GM21717 (cell line): ENCODE data around the gene TXNDC2.
"Not testable (repeated sequence)": the region's sequence is repeated elsewhere in the genome, so short reads cannot be mapped to it uniquely, and the experiment has no call there.

Source experiments
- ATAC-seq: cut with Tn5 transposase; IDR thresholded peaks from one replicate; pipeline ENCODE4 v1.9.1; 2021; ENCODE audit warnings: mild to moderate bottlenecking, moderate library complexity; ENCODE audit not compliant: unreplicated experiment

TXNDC2 gene

GRCh38 chr18:9912285-9912684, 26.5 kb downstream of the TXNDC2 start:
- not testable (repeated sequence) for ATAC-seq

- ATAC-seq: peak; percentile 1
These were observed 27.4 kb downstream of the TXNDC2 start for GRCh38 chr18:9913151-9913525.

- ATAC-seq: peak; percentile 79
These were observed 28.0 kb downstream of the TXNDC2 start, which contains the start of gene VAPA for GRCh38 chr18:9913526-9914333. Gene VAPA, plus strand, starts transcription at chr18:9914016. Its CDS starts 241 bp downstream, at chr18:9914257.

- ATAC-seq: peak; percentile 15
These were observed 28.5 kb downstream of the TXNDC2 start for GRCh38 chr18:9914334-9914583.

GRCh38 chr18:9914584-9915290, 29.0 kb downstream of the TXNDC2 start:
- ATAC-seq: peak; percentile 25

- ATAC-seq: no peak
These were observed 29.7 kb downstream of the TXNDC2 start for GRCh38 chr18:9915291-9916076.

GRCh38 chr18:9916077-9916639, 30.4 kb downstream of the TXNDC2 start:
- ATAC-seq: no peak

- no peak for ATAC-seq
These were observed 31.0 kb downstream of the TXNDC2 start for GRCh38 chr18:9916808-9917207.

- ATAC-seq: no peak
These were observed 32.4 kb downstream of the TXNDC2 start for GRCh38 chr18:9918016-9918680.

GRCh38 chr18:9919564-9920232, 33.9 kb downstream of the TXNDC2 start:
- ATAC-seq: no peak

GRCh38 chr18:9922592-9923311, 37.0 kb downstream of the TXNDC2 start:
- no peak for ATAC-seq

- no peak for ATAC-seq
These were observed 38.7 kb downstream of the TXNDC2 start for GRCh38 chr18:9924371-9924943.

GRCh38 chr18:9925369-9925768, 39.6 kb downstream of the TXNDC2 start:
- ATAC-seq: no peak

GRCh38 chr18:9925795-9926194, 40.0 kb downstream of the TXNDC2 start:
- ATAC-seq: no peak

GRCh38 chr18:9926223-9926894, 40.6 kb downstream of the TXNDC2 start:
- ATAC-seq: no peak

GRCh38 chr18:9926977-9927376, 41.2 kb downstream of the TXNDC2 start:
- ATAC-seq: no peak

GRCh38 chr18:9927392-9928063, 41.8 kb downstream of the TXNDC2 start:
- no peak for ATAC-seq

- ATAC-seq: no peak
These were observed 43.0 kb downstream of the TXNDC2 start for GRCh38 chr18:9928646-9929259.
